Measurements from ENCODE around the gene COG1. TPM values are rescaled to one million over a fixed set of nuclear protein-coding genes. Genes with fewer than 3 reads are reported as not detected.

Gene COG1
- total RNA-seq, 1 donor from 2014 or later, result 18.3 TPM

DNA sequence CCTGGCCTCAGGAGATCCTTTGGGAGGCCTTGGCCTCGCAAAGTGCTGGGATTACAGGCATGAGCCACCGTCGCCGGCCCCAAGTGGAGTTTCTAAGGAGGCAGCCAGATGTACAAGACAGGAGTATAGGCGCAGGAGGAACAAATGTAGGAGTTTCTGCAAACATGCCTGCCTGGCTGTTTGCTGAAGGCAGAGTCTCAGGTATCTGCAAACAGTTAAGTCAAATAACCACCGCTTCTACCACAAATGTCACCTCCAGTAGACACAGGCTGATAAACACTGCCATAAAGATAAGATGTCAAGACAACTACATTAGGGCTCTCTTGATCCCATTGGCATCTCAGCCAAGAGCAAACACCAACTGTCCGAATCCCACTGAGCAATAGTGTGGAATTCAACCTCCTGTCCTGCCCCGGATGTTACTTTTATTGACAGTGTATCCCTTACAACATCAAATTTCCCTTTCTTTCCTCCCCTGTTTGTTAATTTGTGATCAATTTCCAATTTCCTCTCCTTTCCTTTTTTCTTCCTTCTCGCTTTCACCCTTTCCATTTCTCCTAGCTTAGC, 5.6 kb upstream of the COG1 start:
- no peak overlapping the region for H3K27ac ChIP-seq (ENCODE audit: low read depth, low read length)
- H3K4me3 ChIP-seq (ENCODE audit: low read length in 3 of 3), result no peak overlapping the region
- H3K9me3 ChIP-seq (ENCODE audit: control insufficient read depth in 3 of 3, low read length in 3 of 3), result no peaks in the 10 kb centered on the region
- peaks cover 0 to 9% (median 4%) of the 10 kb centered on the region in 3 donors for H3K4me1 ChIP-seq (ENCODE audit: control insufficient read depth in 3 of 3, insufficient read depth in 3 of 3, low read length in 3 of 3)
- H3K9ac ChIP-seq (ENCODE audit: low read depth in 1 of 3, low read length in 3 of 3), result no peak overlapping the region
- no peaks in the 10 kb centered on the region for H3K36me3 ChIP-seq (ENCODE audit: control insufficient read depth in 3 of 3, insufficient read depth in 3 of 3, low read length in 3 of 3)
- H3K27me3 ChIP-seq (ENCODE audit: control insufficient read depth in 3 of 3, insufficient read depth in 3 of 3, low read length in 3 of 3), result peaks cover 0 to 6% (median 0%) of the 10 kb centered on the region in 3 donors

GRCh38 chr17:73188011-73188410, 4.8 kb upstream of the COG1 start:
- H3K4me1 ChIP-seq (ENCODE audit: control insufficient read depth in 3 of 3, insufficient read depth in 3 of 3, low read length in 3 of 3), result peaks cover 0 to 9% (median 4%) of the 10 kb centered on the region in 3 donors
- H3K36me3 ChIP-seq (ENCODE audit: control insufficient read depth in 3 of 3, insufficient read depth in 3 of 3, low read length in 3 of 3), result no peaks in the 10 kb centered on the region
- no peaks in the 10 kb centered on the region for H3K9me3 ChIP-seq (ENCODE audit: control insufficient read depth in 3 of 3, low read length in 3 of 3)
- peaks cover 0 to 2% (median 0%) of the 10 kb centered on the region in 3 donors for H3K27me3 ChIP-seq (ENCODE audit: control insufficient read depth in 3 of 3, insufficient read depth in 3 of 3, low read length in 3 of 3)
- no peak overlapping the region for H3K27ac ChIP-seq (ENCODE audit: low read depth, low read length)
- no peak overlapping the region for H3K4me3 ChIP-seq (ENCODE audit: low read length in 3 of 3)
- H3K9ac ChIP-seq (ENCODE audit: low read depth in 1 of 3, low read length in 3 of 3), result no peak overlapping the region

DNA sequence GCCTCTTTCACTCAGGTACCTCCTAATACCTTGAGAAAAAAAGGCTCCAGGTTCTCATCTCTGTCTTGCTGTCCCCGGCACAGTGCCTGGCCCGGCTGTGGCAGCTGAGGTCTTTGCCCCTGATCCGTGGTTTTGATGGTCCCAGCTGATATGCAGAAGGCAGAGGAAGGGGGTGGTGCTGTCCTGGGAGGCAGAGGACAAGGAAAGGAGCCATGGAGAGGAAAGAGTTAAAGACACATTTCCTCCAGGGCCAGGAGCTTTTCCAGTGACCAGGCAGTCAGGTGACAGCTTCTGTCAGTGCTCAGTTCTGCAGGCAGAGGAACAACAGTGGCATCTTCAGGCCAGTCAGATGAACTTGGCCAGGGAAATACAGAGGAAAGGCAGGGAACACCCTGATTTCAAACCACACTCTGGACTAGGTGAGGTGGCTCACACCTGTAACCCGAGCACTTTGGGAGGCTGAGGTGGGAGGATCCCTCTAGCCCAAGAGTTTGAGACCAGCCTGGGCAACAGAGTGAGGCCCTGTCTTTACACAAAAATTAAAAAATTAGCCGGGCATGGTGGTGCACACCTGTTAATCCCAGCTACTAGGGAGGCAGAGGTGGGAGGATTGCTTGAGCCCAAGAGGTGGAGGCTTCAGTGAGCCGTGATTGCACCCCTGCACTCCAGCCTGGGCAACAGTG, 3.3 kb upstream of the COG1 start:
- H3K9me3 ChIP-seq (ENCODE audit: control insufficient read depth in 3 of 3, low read length in 3 of 3), result no peaks in the 10 kb centered on the region
- H3K9ac ChIP-seq (ENCODE audit: low read depth in 1 of 3, low read length in 3 of 3), result no peak overlapping the region
- no peak overlapping the region for H3K4me3 ChIP-seq (ENCODE audit: low read length in 3 of 3)
- no peak overlapping the region for H3K27ac ChIP-seq (ENCODE audit: low read depth, low read length)
- no peaks in the 10 kb centered on the region for H3K27me3 ChIP-seq (ENCODE audit: control insufficient read depth in 3 of 3, insufficient read depth in 3 of 3, low read length in 3 of 3)
- H3K36me3 ChIP-seq (ENCODE audit: control insufficient read depth in 3 of 3, insufficient read depth in 3 of 3, low read length in 3 of 3), result no peaks in the 10 kb centered on the region
- H3K4me1 ChIP-seq (ENCODE audit: control insufficient read depth in 3 of 3, insufficient read depth in 3 of 3, low read length in 3 of 3), result peaks cover 7 to 16% (median 13%) of the 10 kb centered on the region in 3 donors

- Histone ChIP-seq H3K27ac (ENCODE audit: low read depth, low read length) (no peak overlapping the region), H3K4me3 (ENCODE audit: low read length in 3 of 3) (peak overlapping the region; percentile 84 to 99 (median 93)), H3K9ac (ENCODE audit: low read depth in 1 of 3, low read length in 3 of 3) (peak overlapping the region; percentile 34 to 69 (median 40)), H3K27me3 (ENCODE audit: control insufficient read depth in 3 of 3, insufficient read depth in 3 of 3, low read length in 3 of 3) (no peaks in the 10 kb centered on the region), H3K36me3 (ENCODE audit: control insufficient read depth in 3 of 3, insufficient read depth in 3 of 3, low read length in 3 of 3) (peaks cover 3% of the 10 kb centered on the region in 3 donors), H3K4me1 (ENCODE audit: control insufficient read depth in 3 of 3, insufficient read depth in 3 of 3, low read length in 3 of 3) (peaks cover 16 to 24% (median 16%) of the 10 kb centered on the region in 3 donors), H3K9me3 (ENCODE audit: control insufficient read depth in 3 of 3, low read length in 3 of 3) (no peaks in the 10 kb centered on the region)
Observed at GRCh38 chr17:73191443-73192205, 1.2 kb upstream of the COG1 start.

DNA sequence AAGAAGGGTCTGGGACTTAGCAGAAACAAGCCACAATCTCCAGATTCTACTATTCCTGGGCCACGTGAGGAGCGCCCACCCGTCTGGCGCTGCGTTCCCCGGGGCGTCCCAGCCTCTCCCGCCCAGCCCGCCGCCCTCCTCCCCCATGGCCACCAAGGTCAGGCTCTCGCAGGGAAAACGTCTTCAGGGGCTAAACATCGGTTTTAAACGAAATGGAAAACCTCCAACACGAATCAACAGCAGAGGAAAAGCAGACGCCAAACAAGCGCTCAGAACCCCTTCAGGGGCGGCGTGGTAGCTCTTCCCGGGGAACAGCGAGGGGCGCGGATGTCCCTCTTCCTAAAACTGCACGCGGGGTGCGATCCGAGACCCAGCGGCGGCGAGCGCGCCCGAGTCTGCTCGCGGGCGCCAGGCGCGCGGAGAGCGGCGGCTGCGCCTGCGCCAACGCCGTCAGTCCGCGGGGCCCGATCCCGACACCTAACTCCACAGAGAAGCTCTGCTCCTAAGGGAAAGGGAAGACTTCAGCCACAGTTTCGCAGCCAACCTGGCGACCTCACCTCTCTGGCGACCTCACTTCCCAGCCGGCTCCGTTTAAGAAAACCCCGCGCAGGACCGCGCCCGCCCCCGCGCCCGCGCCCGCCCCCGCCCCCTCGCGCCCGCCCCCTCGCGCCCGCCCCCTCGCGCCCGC, 505 bp upstream of the COG1 start:
- H3K9me3 ChIP-seq (ENCODE audit: control insufficient read depth in 3 of 3, low read length in 3 of 3), result no peaks in the 10 kb centered on the region
- no peaks in the 10 kb centered on the region for H3K27me3 ChIP-seq (ENCODE audit: control insufficient read depth in 3 of 3, insufficient read depth in 3 of 3, low read length in 3 of 3)
- peaks cover 10 to 11% (median 10%) of the 10 kb centered on the region in 3 donors for H3K36me3 ChIP-seq (ENCODE audit: control insufficient read depth in 3 of 3, insufficient read depth in 3 of 3, low read length in 3 of 3)
- H3K4me1 ChIP-seq (ENCODE audit: control insufficient read depth in 3 of 3, insufficient read depth in 3 of 3, low read length in 3 of 3), result peaks cover 16 to 27% (median 16%) of the 10 kb centered on the region in 3 donors
- peak overlapping the region; percentile 84 to 99 (median 93) for H3K4me3 ChIP-seq (ENCODE audit: low read length in 3 of 3)
- H3K27ac ChIP-seq (ENCODE audit: low read depth, low read length), result peak overlapping the region; percentile 78
- H3K9ac ChIP-seq (ENCODE audit: low read depth in 1 of 3, low read length in 3 of 3), result peak overlapping the region; percentile 57 to 87 (median 86)

- Histone ChIP-seq H3K36me3 (ENCODE audit: control insufficient read depth in 3 of 3, insufficient read depth in 3 of 3, low read length in 3 of 3) (peaks cover 30 to 33% (median 33%) of the 10 kb centered on the region in 3 donors), H3K27me3 (ENCODE audit: control insufficient read depth in 3 of 3, insufficient read depth in 3 of 3, low read length in 3 of 3) (no peaks in the 10 kb centered on the region), H3K4me3 (ENCODE audit: low read length in 3 of 3) (peak overlapping the region; percentile 1 to 27 (median 13))
Observed at GRCh38 chr17:73194514-73195222, 1.8 kb downstream of the COG1 start.

GRCh38 chr17:73196500-73196899, 3.6 kb downstream of the COG1 start:
- no peaks in the 10 kb centered on the region for H3K27me3 ChIP-seq (ENCODE audit: control insufficient read depth in 3 of 3, insufficient read depth in 3 of 3, low read length in 3 of 3)
- no peak overlapping the region for H3K9ac ChIP-seq (ENCODE audit: low read depth in 1 of 3, low read length in 3 of 3)
- no peak overlapping the region for H3K27ac ChIP-seq (ENCODE audit: low read depth, low read length)
- H3K36me3 ChIP-seq (ENCODE audit: control insufficient read depth in 3 of 3, insufficient read depth in 3 of 3, low read length in 3 of 3), result peaks cover 49 to 51% (median 50%) of the 10 kb centered on the region in 3 donors
- no peak overlapping the region for H3K4me3 ChIP-seq (ENCODE audit: low read length in 3 of 3)
- peaks cover 12 to 32% (median 21%) of the 10 kb centered on the region in 3 donors for H3K4me1 ChIP-seq (ENCODE audit: control insufficient read depth in 3 of 3, insufficient read depth in 3 of 3, low read length in 3 of 3)
- no peaks in the 10 kb centered on the region for H3K9me3 ChIP-seq (ENCODE audit: control insufficient read depth in 3 of 3, low read length in 3 of 3)

More at GRCh38 chr17:73194514-73195222, 1.8 kb downstream of the COG1 start:
- no peak overlapping the region for H3K27ac ChIP-seq (ENCODE audit: low read depth, low read length)
- H3K4me1 ChIP-seq (ENCODE audit: control insufficient read depth in 3 of 3, insufficient read depth in 3 of 3, low read length in 3 of 3), result peaks cover 16 to 27% (median 16%) of the 10 kb centered on the region in 3 donors
- H3K9me3 ChIP-seq (ENCODE audit: control insufficient read depth in 3 of 3, low read length in 3 of 3), result no peaks in the 10 kb centered on the region
- peak overlapping the region in 1 of 3 donors; percentile 68 for H3K9ac ChIP-seq (ENCODE audit: low read depth in 1 of 3, low read length in 3 of 3)

GRCh38 chr17:73197161-73197560, 4.3 kb downstream of the COG1 start:
- Histone ChIP-seq H3K27me3 (ENCODE audit: control insufficient read depth in 3 of 3, insufficient read depth in 3 of 3, low read length in 3 of 3) (no peaks in the 10 kb centered on the region), H3K27ac (ENCODE audit: low read depth, low read length) (no peak overlapping the region), H3K36me3 (ENCODE audit: control insufficient read depth in 3 of 3, insufficient read depth in 3 of 3, low read length in 3 of 3) (peaks cover 53 to 55% (median 54%) of the 10 kb centered on the region in 3 donors), H3K9ac (ENCODE audit: low read depth in 1 of 3, low read length in 3 of 3) (no peak overlapping the region), H3K9me3 (ENCODE audit: control insufficient read depth in 3 of 3, low read length in 3 of 3) (no peaks in the 10 kb centered on the region), H3K4me3 (ENCODE audit: low read length in 3 of 3) (no peak overlapping the region), H3K4me1 (ENCODE audit: control insufficient read depth in 3 of 3, insufficient read depth in 3 of 3, low read length in 3 of 3) (peaks cover 7 to 30% (median 22%) of the 10 kb centered on the region in 3 donors)
